HTR-8/SVneo (cell line): ENCODE results near the gene ARHGEF19.

Source experiments
- DNase-seq: peaks from one replicate; pipeline ENCODE4 v3.0.0; 2011; ENCODE audit warnings: low spot score, mixed read lengths; ENCODE audit not compliant: insufficient read length
- FAIRE-seq: peaks from 2 replicates; lab custom pipeline; 2011; peaks lifted over from hg19 to GRCh38; lab: Jason Lieb, UNC

The ARHGEF19 gene

DNA sequence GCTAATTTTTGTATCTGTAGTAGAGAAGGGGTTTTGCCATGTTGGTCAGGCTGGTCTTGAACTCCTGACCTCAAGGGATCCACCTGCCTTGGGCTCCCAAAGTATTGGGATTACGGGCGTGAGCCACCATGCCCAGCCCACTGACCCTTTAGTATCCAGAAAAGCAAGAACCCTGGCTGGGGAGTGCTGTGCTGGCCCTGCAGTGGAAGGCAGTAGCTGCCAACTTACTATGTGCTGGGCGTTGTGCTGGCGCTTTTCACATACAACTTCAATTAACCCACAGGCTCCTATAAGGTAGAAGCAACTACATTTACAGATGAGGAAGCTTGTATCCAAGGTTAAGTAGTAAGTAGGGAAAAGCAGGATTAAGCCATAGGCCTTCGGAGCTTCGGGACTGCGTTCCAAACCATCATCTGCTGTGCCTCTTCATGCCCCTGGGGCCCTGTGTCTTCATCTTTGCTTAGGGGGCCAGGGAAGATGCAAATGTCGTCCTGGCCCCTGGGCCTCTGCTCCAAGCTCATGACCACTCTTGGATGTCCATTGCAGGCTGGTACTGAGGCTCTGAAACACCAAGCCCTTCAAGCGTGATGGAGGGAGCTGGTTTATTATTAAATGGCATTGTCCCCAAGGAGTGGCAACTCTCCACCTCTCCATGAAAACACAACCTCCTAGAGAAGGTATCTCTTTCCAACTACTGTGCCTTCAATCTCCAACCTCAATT is 33.2 kb upstream of the ARHGEF19 start:
- FAIRE-seq (no peak), DNase-seq (no peak)

DNA sequence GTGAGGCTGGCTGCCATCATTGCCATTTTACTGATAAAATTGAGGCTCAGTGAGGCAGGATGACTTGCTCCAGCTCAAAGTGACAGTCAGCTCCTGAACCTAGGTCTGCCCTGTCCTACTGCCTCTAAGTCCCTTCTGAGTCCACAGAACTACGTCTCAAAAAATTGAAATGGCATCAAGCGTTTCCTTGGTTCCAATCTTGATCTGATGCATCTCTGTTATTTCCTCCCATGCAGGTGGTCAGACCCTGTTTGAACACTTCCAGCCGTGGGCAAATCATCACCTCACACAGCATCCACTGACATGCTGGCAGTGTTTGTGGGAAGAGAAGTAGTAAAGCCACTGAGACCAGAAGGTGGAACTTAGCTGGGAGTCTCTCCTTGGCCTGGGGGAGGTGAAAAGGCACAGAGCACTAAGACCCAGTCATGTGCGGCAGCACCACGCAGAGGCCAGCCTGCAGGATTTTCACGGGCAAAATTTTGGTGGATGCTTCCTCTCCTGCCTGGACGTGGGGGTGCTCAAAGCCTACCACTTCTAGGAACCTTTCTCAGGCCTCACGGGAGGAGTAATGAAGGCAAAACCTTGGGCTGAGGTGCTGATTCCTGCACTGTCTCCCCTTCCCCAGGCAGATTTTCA is 32.3 kb upstream of the ARHGEF19 start:
- DNase-seq (no peak), FAIRE-seq (no peak)

DNA sequence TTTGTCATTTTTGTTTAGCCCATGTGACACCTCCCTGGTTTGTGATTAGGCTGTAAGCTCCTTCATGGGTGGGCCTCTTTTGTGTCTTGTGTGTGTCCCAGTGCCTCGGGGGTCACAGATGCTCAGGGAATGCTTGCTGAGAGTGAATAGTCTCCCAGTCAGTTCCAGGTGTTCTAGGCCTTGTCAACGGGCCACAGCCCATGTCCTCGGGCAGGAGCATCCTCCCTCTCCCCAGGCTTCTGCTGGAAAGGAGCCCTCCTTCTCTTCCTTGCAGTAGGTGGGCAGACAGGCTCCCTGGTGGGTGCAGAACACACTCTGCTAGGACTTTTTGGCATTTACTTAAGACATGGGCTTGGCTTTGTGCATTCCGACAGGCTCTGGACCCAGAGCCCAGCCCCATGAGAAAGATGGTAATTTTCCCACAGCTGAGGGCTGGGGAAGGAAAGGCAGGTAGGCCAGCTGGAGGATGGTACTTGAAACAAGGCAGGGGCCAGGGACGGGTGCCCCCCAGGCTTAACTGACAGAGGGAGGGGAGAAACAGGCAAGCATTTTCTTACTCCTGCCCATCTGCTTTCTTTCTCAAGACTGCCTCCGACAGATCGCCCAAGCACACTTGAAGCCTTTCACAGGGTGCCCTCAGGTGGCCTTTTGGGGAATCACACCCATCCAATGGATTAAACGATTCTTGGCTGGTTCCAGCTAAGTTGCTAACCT is 31.6 kb upstream of the ARHGEF19 start:
- FAIRE-seq: no peak
- DNase-seq: peak; percentile 71

DNA sequence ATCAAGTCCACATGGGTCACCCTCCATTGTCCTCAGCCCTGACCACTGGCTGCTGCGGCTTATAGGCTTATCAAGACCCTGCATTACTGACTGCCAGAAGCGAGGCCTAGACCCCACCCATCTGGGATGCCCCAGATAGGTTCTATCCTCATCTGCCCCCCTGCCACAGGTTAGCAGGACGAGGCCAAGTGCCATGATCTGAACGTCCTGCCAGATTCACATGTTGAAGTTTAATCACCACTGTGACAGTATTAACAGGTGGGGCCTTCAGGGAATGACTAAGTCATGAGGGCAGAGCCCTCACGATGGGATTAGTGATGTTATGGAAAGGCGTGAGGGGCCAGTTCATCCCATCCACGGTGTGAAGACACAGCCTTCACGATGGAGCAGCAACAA is 30.8 kb upstream of the ARHGEF19 start:
- DNase-seq (no peak), FAIRE-seq (no peak)

DNA sequence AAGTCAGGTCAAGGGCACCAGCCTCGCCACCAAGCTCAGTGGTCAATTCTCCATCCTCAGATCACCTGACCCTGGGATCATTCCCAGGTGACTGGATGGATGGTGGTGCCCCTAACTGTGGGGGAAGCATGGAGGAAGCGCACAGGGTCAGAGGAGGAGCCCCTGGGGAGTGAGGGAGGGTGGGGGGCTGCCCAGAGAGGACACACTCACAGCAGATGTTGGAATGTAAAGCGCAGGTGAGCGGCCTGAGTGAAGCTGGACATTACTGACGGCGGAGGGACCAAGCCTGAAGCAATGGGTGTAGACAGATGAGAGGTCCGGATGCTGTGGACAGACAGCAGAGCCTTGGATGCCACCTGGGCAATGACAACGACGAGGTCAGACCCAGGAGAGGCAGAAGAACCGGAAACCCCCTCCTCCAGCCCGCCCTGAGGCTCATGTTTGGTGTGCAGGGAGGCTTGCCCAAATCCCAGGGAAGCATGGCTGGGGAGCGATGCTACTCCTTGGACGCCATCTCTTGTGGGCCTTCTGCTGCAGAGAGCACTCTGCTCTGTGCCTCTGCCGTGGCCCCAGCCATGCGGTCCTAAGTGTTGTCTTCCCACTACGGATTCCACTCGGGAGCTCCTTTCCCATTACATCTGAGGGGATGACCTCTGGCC is 30.2 kb upstream of the ARHGEF19 start:
- FAIRE-seq: no peak
- no peak for DNase-seq

DNA sequence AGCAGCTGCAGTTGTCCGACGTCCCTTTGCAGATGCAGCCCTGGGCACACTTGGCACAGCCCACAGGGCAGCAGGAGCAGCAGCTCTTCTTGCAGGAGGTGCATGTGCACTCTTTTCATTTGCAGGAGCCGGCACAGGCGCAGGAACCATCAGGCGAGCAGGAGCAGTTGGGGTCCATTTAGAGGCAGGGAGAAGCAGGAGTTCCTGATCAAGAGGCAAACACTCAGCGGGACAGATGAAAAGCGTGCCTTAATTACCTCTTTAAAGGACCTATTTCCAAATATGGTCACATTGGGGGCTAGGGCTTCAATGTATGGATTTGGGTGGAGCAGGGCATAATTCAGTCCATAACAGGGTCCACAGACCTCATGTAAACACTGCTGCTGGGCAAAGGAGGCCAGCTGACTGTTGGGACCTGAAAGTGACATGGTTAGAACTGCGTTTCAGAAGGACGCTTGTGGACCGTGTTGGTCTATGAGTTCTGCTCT is 28.8 kb upstream of the ARHGEF19 start:
- FAIRE-seq (no peak), DNase-seq (no peak)

DNA sequence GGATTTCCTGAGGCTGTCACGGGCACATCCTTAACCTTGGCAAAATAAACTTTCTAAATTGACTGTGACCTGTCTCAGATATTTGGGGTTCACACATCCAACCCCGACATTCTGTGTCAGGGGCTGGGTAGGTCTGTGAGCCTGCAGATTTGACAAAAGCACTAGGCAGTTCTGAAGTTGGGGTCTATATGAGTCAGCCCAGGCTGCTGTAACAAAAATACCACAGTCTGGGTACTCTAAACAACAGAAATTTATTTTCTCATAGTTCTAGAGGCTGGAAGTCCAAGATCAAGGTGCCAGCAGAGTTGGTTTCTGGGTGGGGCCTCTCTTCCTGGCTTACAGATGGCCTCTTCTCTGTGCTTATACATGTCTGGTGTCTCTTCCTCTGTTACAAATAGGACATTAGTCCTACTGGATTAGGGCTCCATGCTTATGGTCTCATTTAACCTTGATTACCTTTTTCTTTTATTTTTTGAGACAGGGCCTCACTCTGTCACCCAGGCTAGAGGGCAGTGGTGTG is 27.6 kb upstream of the ARHGEF19 start:
- DNase-seq (no peak), FAIRE-seq (no peak)

DNA sequence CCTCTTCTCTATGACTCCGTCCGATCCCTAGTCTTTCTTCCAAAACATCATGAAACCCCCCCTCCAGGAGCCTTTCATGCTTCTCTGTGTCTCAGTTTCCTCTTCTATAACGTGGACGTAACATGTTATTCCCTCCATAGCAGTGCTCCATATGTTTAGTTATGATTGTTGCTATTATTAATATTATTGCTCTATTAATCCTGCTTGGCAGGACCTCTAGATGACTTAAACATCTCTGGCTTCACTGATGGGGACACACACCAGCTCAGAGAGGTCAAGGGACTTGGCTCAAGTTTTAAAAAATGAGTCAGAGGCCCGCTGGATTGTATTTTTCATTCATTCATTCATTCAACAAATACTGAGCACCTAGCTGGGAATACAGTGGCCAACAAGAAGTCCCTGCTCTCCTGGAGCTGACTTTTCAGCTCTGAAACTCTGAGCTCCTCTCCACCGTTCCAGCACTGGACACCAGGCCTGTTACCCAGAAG is 24.9 kb upstream of the ARHGEF19 start:
- DNase-seq (no peak), FAIRE-seq (no peak)

DNA sequence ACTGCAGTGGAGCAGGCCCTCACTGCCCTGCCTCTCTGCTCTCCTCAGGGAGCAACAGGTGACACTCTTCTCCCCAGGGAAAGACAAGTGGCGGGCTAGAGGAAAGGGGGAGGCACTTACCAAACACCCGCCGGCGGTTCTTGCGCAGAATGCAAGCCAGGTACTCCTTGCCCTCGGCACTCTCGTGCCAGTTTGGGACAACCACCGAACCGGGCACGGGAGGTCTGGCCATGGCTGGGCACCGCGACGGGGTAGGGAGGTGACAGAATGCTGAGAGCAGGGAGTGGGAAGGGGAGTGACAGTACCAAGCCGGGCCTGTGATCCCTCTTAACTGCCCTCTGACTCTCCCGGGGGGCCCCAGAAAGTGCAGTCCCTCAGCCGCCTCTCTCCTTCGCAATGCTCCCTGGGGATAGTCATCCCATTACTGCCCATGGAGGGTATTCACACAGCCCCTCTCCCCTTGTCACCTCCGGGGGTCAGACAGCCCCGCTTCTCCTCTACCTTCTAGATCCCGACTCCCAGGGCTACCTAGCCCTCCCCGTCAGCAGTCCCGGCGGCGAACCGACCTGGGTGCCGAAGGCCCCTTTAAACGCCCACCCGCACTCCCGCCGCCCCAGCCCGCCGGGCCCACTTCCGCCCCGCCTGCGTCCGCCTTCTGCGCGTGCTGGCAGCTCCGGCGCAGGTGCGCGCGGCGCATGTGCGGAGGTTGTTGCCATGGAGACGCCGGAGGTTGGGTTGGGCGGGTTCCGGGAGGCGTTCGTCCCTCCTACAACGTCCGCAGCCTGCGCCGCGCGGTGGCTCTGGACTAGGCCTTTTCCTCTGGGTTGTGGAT is 24.3 kb upstream of the ARHGEF19 start, which contains the start of gene CPLANE2:
Gene CPLANE2 (minus strand): TSS at position 673 of the 832 bp plus-strand sequence. CDS start 441 bp downstream, at position 232.
- FAIRE-seq (peak; percentile 51), DNase-seq (peak; percentile 86)

DNA sequence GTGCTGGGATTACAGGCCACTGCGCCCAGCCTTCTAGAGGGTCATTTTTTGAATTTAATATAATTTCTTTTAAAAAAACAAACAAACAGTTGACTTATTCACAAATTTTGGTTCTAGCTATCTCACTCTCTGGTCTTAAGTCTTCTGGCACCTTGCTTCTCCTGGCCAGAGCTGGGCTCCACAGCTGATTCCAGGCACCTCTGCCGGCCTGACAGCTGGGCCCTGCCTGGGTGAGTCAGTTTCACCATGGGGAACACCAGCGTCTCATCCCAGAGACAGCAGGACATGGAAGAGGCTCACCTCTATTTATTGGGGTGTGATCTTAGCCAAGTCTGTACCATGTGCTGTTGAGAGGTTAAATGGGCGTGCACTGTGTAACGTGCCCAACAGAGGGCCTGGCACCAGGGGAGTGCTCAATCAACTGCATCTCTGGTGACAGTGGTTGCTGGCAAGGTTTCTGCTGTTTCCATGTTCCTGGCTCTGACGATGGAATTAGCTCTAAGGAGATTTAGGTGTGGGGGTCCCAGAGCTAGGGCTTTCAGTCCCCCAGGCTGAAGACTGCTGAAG is 23.6 kb upstream of the ARHGEF19 start:
- peak; percentile 56 for DNase-seq
- FAIRE-seq: peak; percentile 82

DNA sequence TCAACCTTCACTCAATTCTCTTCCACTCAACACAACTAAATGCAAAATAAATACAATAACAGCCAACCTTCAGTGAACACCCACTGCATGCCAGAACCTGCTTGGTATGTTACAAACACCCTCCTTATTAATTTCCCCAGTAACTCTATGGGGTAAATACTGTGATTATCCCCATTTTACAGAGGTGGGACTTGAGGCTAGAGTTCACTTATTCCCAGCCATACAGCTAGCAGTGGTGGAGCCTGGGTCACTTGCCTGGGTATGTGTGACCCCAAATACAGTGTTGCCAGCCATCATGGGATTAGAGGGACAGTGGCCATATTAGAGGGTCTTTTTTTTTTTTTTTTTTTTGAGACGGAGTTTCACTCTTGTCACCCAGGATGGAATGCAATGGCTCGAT is 22.9 kb upstream of the ARHGEF19 start:
- FAIRE-seq: no peak
- DNase-seq: no peak

DNA sequence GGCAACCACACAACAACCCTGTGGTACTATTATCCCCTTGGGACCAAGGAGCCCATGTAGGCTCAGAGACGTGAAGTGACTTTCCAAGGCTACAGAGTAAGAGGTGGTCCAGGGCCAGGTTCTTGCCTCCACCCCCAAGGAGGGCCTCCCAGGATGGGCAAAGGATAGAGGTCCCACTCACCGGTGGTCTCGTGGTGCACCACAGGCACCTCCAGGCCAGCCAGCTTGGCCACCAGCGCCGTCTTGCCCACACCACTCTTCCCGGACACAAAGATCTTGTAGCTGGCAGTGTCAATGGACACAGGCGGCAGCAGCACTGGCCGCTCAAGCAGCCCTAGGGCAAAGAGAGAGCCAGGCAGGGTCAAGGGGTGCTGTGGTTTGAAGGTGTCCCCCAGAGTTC is 21.0 kb upstream of the ARHGEF19 start:
- FAIRE-seq (no peak), DNase-seq (no peak)

DNA sequence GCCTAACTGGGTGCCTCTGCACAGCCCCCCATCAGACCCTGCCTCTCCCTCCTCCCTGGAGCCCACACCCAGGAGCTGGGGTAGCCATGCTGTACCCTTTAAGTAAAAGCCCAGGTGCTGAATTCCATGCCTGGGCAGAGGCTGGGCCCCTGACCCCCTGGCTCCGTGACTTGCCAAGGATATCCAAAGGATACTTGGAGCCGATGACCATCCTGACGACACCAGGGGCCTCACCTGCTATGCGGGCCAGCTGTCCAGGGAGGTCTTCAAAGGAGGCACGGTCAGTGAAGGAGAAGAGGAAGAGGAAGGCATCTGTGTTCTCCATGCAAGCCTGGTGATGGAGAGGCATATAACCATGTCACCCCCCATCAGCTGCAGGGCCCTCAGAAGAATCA is 19.9 kb upstream of the ARHGEF19 start:
- DNase-seq (no peak), FAIRE-seq (no peak)

DNA sequence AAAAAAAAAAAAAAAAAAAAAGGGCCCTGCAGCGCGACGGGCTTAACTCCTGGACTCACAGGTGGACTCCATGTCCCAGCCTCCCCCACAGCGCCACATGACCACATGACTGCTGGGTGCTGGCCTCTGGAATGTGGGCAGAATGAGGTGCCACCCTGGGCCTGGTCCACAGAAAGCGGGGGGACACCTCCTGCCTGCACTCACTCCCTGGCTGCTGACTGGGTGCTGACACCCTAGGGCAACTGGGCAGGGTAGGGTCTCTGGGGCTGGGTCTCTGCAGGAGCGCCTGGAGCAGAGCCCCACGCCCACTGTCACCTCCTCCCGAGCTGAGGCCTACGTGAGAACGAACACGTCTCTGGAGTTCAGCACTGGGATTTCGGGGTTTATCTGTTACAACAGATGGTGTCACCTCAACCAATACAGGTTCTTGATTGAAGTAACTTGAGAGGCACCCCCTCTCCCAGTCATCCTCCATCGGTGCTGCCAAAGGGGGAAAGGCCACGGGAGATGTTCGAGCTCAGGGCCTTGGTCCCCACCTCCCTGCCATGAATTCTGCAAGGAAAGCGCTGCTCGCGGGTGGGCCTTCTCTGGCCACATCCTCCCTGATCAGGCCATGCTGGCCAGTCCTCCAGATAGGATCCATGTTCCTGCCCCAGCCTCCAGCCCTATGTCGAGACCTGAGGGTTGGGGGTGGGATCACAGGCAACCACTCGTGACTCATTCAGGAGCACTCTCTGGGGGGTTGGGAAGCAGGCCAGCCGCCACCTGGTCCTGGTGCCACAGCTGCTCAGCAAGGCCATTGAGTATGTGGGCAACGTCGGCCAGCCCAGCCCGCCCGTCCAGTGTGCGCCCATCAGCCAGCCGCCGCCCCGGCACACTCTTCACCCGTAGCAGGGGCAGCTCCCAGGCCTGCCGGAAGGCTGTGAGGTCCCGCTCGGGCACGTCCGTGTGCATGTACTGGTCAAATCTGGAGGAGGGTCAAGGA is 19.2 kb upstream of the ARHGEF19 start:
- no peak for FAIRE-seq

DNA sequence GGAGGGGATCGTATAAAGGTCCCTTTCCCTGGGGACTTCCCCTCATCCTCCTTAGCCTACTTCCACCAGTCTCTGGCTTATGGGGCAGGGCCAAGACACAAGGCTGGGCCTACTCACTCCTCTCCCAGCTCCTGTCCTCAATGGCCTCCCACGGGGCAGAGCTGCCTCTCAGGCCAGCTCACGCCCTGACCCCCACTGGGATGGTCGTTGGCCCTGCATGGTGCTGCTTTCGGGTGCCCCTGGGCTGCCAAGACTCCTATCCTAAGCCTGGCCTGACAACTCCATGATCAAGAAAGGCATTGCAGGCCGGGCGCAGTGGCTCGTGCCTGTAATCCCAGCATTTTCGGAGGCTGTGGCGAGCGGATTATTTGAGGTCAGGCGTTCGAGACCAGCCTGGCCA is 18.3 kb upstream of the ARHGEF19 start:
- FAIRE-seq (no peak), DNase-seq (no peak)

More for the DNA sequence above, 19.2 kb upstream of the ARHGEF19 start:
- no peak for DNase-seq

DNA sequence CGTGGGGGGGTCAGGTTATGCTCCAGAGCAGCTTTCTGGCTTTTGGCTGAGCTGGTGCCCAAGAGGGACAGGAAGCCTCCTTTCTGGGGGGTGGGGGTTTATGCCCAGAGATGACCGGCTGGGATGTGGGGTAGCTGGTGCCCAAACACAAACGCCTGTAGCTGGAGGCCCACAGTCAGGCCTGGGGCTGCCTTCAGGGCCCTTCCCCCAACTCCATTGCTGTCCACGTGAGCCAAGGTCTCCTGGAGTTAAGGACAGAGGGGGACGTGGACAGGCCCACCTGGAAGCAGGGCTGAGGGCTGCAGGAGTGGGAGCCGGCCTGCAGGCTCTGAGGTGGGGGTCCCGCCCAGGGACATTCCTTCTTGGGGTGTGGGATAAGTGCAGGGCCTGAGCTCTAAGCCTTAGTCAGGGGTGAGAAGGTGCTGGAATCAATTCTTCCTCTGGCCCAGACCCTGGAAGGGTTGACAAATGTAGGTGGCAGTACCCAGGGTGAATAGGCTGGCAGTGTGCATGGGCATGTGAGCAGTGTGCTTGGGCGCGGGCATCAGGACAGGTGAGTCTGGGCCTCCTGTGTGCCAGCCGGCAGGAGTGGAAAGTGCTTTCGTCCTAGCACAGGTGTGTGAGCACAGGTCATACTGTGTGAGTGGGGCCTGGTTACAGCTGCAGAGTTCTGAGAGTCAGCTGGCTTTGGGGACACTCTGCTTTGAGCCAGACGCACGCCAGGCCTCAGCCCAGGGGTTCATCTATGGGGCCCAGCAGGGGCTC is 17.7 kb upstream of the ARHGEF19 start:
- DNase-seq (no peak), FAIRE-seq (no peak)

DNA sequence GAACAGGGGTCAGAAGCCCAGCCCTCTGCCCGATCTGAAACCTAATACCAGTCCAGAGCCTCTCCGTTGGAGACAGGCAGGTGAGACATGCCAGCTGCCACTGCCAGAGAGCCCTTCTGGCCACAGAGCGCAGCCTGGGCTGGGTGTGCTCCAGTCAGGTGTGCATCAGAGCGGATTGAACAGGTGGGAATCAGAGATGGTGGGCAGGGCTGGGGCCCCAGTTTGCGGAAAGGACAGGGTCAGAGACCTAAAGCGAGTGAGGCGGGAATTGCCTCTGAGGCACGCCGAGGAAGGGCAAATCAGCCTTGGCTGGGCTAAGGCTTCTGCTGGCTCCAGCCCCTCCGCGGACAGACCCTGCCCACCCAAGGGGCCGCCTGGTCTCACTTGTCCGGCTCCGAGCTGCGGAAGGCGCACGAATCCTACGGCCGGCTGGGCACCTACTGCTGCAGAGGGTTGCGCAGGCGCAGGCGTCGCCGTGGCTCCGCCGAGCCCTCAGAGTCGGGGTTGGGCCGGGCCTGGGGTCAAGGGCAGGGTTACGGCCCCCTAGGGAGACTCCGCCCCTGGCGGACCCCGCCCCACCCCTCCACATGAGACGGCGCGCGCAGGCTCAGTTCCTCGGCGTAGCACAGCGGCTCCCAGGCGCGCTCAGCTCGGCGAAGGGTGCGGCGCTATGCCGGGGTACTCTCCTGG is 14.2 kb upstream of the ARHGEF19 start:
- DNase-seq (no peak), FAIRE-seq (no peak)
